Nephron (organoid): ENCODE results near the gene TSHR.

Experiments
- H3K27ac Mint-ChIP-seq, 3 experiments: 2 replicates each; pipeline ENCODE4 v1.8.0; 2020; ENCODE audit warnings: mixed read lengths in 3 of 3, mild to moderate bottlenecking in 2 of 3, moderate library complexity in 1 of 3
- H3K27me3 Mint-ChIP-seq: 2 replicates; pipeline ENCODE4 v1.8.0; 2021; ENCODE audit warnings: low read depth, mild to moderate bottlenecking, moderate library complexity, mixed read lengths
- H3K36me3 Mint-ChIP-seq: 2 replicates; pipeline ENCODE4 v1.8.0; 2020; ENCODE audit warnings: low read depth, mixed read lengths
- H3K4me1 Mint-ChIP-seq: 2 replicates; pipeline ENCODE4 v1.8.0; 2020; ENCODE audit warnings: mixed read lengths
- H3K4me3 Mint-ChIP-seq, 3 experiments: 2 replicates each; pipeline ENCODE4 v1.8.0; 2020; ENCODE audit warnings: mild to moderate bottlenecking in 3 of 3, mixed read lengths in 3 of 3, moderate library complexity in 2 of 3
- H3K9me3 Mint-ChIP-seq: 2 replicates; pipeline ENCODE4 v1.8.0; 2020; ENCODE audit warnings: mixed read lengths
- CTCF ChIP-seq, 3 experiments: fragments of 200-600 bp; sonication (generic); IDR thresholded peaks; one replicate each; pipeline ENCODE4 v1.5.0; 2021; ENCODE audit warnings: antibody characterized with exemption in 3 of 3; ENCODE audit not compliant: unreplicated experiment in 3 of 3

The TSHR gene

GRCh38 chr14:80954687-80955299, 628 bp upstream of the TSHR start:
- peak; percentile 74 to 87 (median 79) for TF ChIP-seq CTCF (IDR thresholded peaks at IDR 0.05; ENCODE audit: unreplicated experiment in 3 of 3)
- Mint-ChIP-seq H3K27ac (no peak overlapping the region), H3K9me3 (no peaks in the 10 kb centered on the region), H3K27me3 (peaks cover 53% of the 10 kb centered on the region), H3K4me1 (no peaks in the 10 kb centered on the region), H3K36me3 (no peaks in the 10 kb centered on the region), H3K4me3 (peak overlapping the region; percentile 81 to 91 (median 83))

DNA sequence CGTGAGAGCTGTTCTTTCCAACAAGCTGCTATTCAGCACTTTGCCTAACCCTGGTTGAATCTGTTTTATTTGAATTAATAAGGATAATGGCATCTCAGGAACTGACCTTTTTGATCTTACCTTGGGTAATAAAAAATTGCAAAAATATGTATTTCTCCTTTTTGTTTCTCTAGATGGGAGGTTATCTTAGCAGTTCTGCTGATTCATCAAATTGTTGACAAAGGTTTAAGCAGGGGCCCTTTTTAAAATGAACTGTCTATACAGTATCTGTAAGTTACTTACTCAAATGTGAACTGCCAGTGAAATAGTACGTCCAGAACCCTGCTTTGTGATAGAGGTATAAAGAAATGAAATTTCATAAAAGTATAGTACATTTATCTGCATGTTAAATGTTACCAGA, 681 bp downstream of the TSHR start:
- Mint-ChIP-seq H3K4me3 (peak overlapping the region; percentile 12 to 49 (median 41)), H3K36me3 (no peaks in the 10 kb centered on the region), H3K9me3 (no peaks in the 10 kb centered on the region), H3K27ac (no peak overlapping the region), H3K4me1 (no peaks in the 10 kb centered on the region), H3K27me3 (peaks cover 62% of the 10 kb centered on the region)
- no peak for TF ChIP-seq CTCF (IDR thresholded peaks at IDR 0.05; ENCODE audit: unreplicated experiment in 3 of 3)

GRCh38 chr14:80956922-80957321, 1.5 kb downstream of the TSHR start:
- peak overlapping the region in 1 of 3 experiments; percentile 29 for H3K4me3 Mint-ChIP-seq
- no peak for TF ChIP-seq CTCF (IDR thresholded peaks at IDR 0.05; ENCODE audit: unreplicated experiment in 3 of 3)
- no peaks in the 10 kb centered on the region for H3K4me1 Mint-ChIP-seq
- H3K27me3 Mint-ChIP-seq, result peaks cover 62% of the 10 kb centered on the region
- H3K9me3 Mint-ChIP-seq, result no peaks in the 10 kb centered on the region
- H3K27ac Mint-ChIP-seq, result no peak overlapping the region
- no peaks in the 10 kb centered on the region for H3K36me3 Mint-ChIP-seq

- Mint-ChIP-seq H3K36me3 (no peaks in the 10 kb centered on the region), H3K4me3 (no peak overlapping the region), H3K4me1 (no peaks in the 10 kb centered on the region), H3K9me3 (no peaks in the 10 kb centered on the region), H3K27ac (no peak overlapping the region), H3K27me3 (peaks cover 67% of the 10 kb centered on the region)
- TF ChIP-seq CTCF (IDR thresholded peaks at IDR 0.05; ENCODE audit: unreplicated experiment in 3 of 3), result no peak
Observed at GRCh38 chr14:80957613-80958012, 2.2 kb downstream of the TSHR start.

GRCh38 chr14:80958226-80958625, 2.8 kb downstream of the TSHR start:
- H3K27ac Mint-ChIP-seq, result no peak overlapping the region
- TF ChIP-seq CTCF (IDR thresholded peaks at IDR 0.05; ENCODE audit: unreplicated experiment in 3 of 3), result no peak
- H3K27me3 Mint-ChIP-seq, result peaks cover 70% of the 10 kb centered on the region
- no peaks in the 10 kb centered on the region for H3K4me1 Mint-ChIP-seq
- H3K4me3 Mint-ChIP-seq, result no peak overlapping the region
- no peaks in the 10 kb centered on the region for H3K36me3 Mint-ChIP-seq
- H3K9me3 Mint-ChIP-seq, result no peaks in the 10 kb centered on the region

GRCh38 chr14:80958939-80959338, 3.5 kb downstream of the TSHR start:
- H3K4me1 Mint-ChIP-seq, result no peaks in the 10 kb centered on the region
- no peaks in the 10 kb centered on the region for H3K36me3 Mint-ChIP-seq
- no peak for TF ChIP-seq CTCF (IDR thresholded peaks at IDR 0.05; ENCODE audit: unreplicated experiment in 3 of 3)
- H3K27me3 Mint-ChIP-seq, result peaks cover 75% of the 10 kb centered on the region
- H3K27ac Mint-ChIP-seq, result no peak overlapping the region
- H3K4me3 Mint-ChIP-seq, result no peak overlapping the region
- H3K9me3 Mint-ChIP-seq, result no peaks in the 10 kb centered on the region
